HG03558 (cell line): ENCODE results near the gene FOXRED1.

ENCODE experiments used
- ATAC-seq: cut with Tn5 transposase; IDR thresholded peaks from one replicate; pipeline ENCODE4 v1.9.1; 2021; ENCODE audit warnings: moderate number of reproducible peaks; ENCODE audit not compliant: unreplicated experiment; ENCODE audit errors: extremely low read depth

The FOXRED1 gene

DNA sequence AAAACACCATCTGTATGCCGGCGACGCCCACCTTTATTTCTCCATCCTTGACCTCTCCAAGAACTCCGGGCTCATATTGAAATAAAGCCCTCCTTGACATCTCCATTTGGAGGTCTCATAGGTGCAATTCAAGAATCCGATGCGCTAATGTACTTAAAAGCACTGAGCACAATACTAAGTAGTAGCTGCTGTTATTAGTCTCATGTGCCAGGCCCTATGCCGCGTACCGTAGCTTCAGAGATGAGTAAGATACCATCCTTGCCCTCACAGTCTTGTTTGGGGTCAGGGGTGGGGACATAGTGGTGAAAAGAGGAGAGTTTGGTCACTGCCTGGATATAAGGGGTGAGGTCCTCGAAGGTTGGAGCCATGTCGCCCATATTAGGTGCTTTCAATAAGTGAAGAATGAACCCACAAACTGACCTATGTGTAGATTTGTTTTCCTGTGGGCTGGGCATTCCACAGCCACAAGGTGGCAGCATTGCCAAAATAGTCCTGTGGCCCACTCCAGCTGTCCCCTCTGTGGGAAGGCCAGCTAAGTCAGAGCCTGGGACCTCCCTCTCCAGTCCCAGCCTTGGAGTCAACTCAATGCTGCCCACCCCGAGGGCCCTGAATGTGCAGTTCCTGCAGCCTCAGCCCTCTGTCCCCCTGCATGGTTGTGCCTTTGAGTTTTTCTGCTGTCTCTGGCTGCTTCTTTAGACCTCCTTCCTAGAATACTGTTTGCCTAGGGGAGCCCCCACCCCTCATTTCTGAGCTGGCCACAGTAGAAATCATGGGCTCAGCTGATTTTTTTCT lies 41.4 kb downstream of the FOXRED1 start:
- peak; percentile 24 for ATAC-seq

DNA sequence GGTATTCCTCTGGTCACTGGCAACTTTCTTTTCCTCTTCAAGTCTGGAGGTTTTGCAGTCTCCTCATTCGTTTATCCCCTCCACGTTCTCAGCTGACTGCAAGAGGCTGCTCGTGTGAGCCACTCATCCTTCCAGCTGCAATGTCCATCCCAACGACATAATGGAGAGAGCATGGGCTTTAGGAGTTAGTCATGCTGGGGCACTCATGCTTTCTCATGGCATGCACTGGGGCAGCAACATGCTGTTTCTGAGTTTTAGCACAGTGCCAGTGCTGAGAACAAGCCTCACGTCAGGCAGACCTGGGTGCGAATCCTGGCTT lies 42.0 kb downstream of the FOXRED1 start:
- ATAC-seq, result no peak

DNA sequence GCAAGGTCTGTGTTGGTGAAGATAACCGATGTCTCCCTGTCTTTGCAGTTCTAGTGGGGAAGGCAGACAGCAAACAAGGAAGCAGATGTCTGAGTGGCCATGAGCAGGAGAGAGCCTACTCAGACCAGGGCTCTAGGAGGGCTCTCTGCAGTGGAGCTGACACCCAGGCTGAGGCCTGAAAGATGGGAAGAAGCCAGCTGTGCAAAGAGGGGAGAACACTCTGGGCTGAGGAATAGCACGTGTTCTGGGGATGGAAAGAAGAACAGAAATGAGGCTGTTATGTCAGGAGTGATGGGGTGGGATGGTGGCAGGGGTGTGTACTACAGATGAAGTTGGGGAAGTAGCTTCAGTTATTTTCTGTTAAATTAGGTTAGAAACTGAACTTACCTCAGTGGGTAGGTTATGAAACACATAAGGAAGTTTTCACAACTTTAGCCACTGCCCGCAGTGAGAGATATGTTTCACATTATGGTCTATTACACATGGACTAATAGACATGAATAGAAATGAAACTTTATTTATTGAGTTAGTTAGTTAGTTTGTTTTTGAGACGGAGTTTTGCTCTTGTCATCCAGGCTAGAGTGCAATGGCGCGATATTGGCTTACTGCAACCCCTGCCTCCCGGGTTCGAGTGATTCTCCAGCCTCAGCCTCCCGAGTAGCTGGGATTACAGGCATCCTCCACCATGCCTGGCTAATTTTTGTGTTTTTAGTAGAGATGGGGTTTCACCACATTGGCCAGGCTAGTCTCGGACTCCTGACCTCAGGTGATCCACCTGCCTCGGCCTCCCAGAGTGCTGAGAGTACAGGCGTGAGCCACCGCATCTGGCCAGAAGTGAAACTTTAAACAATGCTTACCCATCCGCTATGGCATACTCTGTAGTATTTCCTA lies 42.7 kb downstream of the FOXRED1 start:
- peak; percentile 73 for ATAC-seq

DNA sequence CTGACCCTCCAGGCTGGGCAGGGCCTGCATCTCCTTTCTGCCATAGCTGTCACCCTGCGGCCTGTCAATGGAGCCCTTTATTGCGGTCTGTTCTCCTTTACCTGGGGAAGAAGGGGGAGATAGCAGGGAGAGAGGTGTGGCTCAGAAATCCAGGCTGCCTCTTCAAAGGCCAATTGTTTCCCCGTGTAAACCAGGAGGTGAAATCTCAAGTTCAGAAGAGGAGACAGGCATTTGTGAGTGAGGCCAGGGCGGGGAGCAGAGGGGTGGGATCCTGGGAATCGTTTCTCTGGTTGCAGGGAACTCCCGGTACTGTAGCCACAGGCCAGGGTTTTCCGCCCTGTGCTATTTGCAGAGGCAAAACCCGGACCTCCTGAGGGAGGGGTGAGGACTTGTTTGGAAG lies 44.0 kb downstream of the FOXRED1 start:
- ATAC-seq, result no peak

DNA sequence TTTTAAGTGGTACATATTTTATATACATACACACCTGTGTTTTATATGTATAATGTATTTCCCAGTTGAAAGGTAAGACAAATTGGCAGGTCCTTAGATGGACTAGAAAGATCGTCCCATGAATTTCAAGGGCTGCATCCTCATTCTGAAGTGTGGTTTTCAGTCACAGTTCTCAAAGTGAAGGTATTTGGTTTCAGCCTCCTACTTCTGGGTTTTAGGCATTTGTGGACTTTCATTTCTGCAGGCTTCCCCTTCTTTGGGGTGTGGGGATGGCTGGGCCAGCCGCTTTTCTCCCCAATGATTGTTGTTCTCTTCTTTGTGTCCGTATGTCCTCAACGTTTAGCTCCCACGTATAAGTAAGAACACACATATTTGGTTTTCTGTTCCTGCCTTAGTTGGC lies 44.9 kb downstream of the FOXRED1 start:
- no peak for ATAC-seq

DNA sequence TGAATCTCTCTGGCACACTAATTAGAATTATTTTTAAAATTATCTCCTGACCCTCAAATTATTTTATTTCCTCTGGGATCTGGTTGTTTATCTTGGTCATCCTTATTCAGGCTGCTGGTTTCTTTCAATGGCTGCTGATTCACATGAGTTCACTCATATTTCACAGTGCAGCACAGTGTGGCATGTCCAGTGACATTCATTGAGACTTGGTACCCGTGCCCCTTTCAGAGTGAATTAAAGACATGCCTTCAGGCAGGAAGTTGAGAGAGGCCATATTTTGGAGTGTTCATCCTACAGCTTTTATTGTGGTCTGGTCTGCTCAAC lies 48.4 kb downstream of the FOXRED1 start:
- ATAC-seq, result no peak

DNA sequence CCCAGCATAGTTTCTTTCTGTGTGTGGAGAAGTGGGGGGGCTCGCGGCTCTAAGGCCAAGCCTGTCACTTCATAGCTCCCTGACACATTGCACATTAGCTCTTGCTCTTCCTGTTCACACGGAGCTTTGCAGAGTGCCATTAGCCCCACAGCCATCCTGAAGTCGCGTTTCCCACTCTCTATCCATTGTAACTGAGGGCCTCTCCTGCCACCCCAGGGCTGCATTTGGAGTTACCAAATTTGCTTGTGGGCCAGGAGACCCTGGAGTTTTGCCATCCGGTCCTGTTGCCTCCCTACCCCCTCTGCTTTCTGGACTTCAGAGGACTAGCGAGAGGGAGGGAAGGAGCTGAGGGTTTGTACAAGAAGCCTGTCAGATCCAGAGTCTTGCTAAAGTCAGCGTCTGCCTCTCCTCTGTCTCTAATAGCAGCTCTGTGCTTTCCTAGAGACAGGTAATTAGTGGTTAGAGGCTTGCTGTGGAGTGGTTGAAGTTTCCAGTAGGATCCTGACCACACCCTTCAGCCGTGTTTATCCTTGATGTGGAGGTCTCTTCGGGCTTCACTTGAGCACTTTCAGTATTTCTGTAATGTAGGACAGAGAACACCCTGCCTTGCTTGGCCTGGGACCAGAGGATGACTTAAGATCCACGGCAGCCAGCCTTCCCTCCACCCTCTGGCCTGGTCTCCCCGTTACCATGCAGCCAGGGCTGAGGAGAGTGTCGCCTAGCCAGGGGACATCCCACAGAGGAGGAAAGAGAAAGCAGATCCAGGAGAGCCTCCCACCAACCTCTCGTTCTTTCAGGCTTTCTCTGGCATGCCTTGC lies 49.0 kb downstream of the FOXRED1 start:
- no peak for ATAC-seq

DNA sequence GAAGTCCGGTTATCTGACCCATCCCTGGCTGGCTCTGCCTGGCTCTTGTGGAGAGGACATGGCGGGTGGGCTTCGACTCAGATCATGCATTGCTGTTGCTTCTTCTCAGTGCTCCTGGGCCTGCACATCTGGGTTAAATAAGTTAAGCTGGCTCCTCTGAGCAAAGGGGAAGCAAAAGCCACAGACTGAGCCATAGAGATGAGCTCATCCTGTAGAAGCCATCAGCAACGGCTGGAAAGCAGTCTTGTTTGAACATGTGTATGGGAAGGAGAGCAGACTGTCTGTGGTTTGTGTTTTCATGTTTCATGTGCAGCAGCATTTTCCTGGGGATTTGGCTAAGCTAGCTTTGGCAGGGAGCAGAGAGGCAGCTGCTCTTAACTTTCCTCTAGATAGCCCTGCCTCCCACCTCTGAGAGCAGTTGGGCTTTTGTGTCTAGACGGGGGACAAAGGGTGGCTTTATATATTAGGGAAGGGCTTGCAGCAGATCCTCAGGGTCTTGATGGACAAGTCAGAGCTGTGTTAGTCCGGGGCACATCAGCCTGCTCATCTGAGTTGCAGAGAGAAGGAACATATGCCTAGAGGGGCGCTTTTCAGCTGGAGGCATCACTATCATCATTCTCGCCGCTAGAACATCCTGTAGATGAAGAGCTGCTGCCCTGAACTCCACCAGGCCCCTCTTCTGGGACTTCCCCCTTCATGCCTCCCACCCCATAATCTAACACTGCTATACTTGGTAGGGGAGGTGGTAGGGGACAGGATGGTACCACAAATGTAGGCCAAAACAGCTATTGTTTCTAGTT lies 49.8 kb downstream of the FOXRED1 start:
- peak; percentile 85 for ATAC-seq

DNA sequence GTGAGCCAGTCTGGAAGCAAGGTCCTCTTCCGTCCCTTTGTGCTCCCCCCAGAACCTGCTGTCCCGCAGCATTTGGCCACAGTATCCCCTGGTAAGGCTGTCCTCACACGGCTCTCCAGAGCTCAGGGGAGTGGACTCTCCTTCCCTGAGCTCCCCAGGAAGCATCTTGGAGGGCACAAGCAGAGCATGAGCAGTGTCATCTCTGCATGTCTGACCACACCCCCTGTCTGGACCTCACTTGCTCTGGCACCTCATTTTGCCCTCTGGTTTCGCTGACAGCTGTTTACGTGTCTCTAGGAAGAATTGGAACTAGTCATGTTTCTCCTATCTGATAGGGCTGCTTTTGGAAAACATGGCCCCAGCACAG lies 50.4 kb downstream of the FOXRED1 start:
- no peak for ATAC-seq

DNA sequence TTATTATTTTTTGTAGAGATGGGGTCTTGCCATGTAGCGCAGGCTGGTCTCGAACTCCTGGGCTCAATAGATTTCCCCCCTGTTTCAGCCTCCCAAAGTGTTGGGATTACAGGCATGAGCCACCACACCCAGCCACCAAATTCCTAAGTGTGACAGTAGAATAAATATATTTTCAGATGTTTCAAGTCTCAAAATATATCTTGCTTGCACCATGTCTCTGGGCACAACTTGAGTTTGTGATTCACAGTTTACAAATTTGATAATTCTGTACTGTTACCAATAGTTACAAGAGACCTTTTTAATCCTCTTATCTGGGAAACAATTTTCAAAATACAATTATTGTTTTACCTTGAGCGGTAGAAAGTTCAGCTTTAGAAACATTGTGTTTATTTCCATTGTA lies 54.0 kb downstream of the FOXRED1 start:
- no peak for ATAC-seq

DNA sequence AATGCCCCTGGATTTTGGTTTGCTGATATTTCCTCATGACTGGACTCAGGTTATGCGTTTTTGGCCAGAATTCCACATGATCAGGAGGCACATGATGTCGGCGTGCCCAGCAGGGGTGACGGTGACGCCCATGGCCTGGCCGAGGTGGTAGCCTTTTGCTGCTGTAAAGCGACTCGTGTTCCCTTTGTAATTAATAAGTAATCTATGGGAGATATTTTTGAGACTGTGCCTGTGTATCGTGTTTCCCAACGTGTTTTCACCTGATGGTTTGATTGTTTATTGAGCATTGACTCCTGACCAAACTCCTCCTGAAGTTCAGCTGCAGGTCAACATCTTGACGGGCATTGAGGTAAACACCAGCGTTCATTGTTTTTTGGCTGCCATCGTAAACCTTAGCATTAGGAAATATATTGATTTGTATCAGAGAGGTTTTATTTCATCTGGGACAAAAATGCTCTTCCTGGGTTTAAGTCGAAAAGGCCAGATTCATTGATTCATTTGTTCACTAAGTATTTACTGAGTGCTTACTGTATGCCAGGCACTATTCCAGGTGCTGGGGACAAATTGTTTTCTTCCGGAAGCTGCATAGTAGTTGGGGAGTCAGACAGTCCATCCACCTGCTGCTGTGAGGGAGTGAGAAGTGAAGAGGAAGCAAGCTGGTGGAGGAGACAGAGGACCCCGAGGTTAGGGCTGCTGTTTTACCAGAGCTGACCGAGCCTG lies 58.5 kb downstream of the FOXRED1 start:
- ATAC-seq, result no peak
